ENCODE measurements around the gene PTPRT. TPM values are rescaled to one million over a fixed set of nuclear protein-coding genes. Genes with fewer than 3 reads are reported as not detected.

Gene PTPRT
- total RNA-seq, 1 experiment from 2014 or later, result 0.13 TPM

DNA sequence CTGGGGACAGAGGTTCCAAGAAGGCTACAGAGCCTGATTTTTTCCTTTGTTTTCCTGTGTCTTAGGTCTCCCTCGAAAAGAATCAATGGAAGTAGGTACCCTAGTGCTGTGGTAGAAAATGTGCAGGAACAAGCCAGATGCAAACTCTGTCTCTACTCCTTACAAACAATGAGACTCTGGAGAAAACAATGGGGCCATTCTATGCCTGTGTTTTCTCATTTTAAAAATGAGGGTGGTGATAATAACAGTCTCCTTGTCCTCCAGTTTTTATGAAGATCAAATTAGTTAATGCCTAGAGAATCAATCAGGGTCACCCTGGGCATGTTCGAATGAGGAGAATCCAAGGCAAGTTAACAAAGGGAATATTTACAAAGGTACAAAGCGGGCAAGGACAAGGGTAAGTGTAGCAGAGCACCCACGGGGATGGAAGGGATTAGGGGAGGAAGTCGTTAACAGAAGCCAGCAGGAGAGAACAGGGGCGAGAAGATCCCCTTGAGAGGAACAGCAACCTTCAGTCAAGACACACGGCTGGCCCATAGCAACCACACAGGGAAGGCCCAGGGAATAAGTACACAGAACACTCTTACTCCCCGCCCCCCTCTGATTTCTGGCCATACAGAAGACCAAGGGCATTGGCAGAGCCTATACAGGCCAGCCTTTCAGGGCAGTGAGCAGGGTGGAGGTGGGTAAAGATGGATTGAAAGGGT, 342.8 kb downstream of the PTPRT start:
- Mint-ChIP-seq H3K4me1 (peaks cover 10 to 12% of the 10 kb centered on the region in 2 experiments), H3K27me3 (ENCODE audit: low read depth) (peaks cover 4% of the 10 kb centered on the region; the same call in 1 of the 2 replicates), H3K36me3 (ENCODE audit: insufficient read depth in 1 of 3, low read depth in 3 of 3) (no peaks in the 10 kb centered on the region; a peak in 1 of 7 replicates), H3K9me3 (peaks cover 0 to 2% of the 10 kb centered on the region in 2 experiments; a peak in 1 of 5 replicates), H3K4me3 (no peak overlapping the region), H3K27ac (no peak overlapping the region)
- H3K4ac ChIP-seq (ENCODE audit: low read depth, low read length), result no peak overlapping the region
- H2BK5ac ChIP-seq (ENCODE audit: insufficient read length, low read length), result no peak overlapping the region
- no peak overlapping the region for H3K23ac ChIP-seq (ENCODE audit: insufficient read length, low read depth, low read length)
- no peak overlapping the region for H3K4me2 ChIP-seq (ENCODE audit: insufficient read depth, insufficient read length, low read length)
- H3K79me1 ChIP-seq (ENCODE audit: insufficient read depth, low read depth, low read length, poor library complexity, severe bottlenecking), result no peaks in the 10 kb centered on the region
- no peak overlapping the region for H4K8ac ChIP-seq (replicated peaks; ENCODE audit: insufficient read length, low read depth, low read length)
- H2BK120ac ChIP-seq (ENCODE audit: low read depth, low read length, poor library complexity, severe bottlenecking), result no peak overlapping the region
- H4K5ac ChIP-seq (ENCODE audit: insufficient read length, low read depth, low read length), result no peak overlapping the region
- no peak overlapping the region for H2BK12ac ChIP-seq (ENCODE audit: insufficient read length, low read depth, low read length)
- no peak overlapping the region for H2AK5ac ChIP-seq (ENCODE audit: insufficient read length, low read length)
- DNase-seq, result no peak
- H2AFZ ChIP-seq (ENCODE audit: low read length), result no peak overlapping the region
- no peaks in the 10 kb centered on the region for H3K23me2 ChIP-seq (ENCODE audit: insufficient read length, low read depth, low read length, poor library complexity, severe bottlenecking)
- no peak overlapping the region for H3T11ph ChIP-seq (ENCODE audit: low read length)
- H3K9me3 ChIP-seq (ENCODE audit: control insufficient read depth, low read depth, low read length), result no peaks in the 10 kb centered on the region
- H3K79me2 ChIP-seq (ENCODE audit: insufficient read depth, low read length), result no peaks in the 10 kb centered on the region
- WGBS (ENCODE audit: extremely low coverage, insufficient read length, low lambda C conversion rate), result no CpG with 5 or more reads among the region's 8 CpGs
- TF ChIP-seq, protein P1, sequence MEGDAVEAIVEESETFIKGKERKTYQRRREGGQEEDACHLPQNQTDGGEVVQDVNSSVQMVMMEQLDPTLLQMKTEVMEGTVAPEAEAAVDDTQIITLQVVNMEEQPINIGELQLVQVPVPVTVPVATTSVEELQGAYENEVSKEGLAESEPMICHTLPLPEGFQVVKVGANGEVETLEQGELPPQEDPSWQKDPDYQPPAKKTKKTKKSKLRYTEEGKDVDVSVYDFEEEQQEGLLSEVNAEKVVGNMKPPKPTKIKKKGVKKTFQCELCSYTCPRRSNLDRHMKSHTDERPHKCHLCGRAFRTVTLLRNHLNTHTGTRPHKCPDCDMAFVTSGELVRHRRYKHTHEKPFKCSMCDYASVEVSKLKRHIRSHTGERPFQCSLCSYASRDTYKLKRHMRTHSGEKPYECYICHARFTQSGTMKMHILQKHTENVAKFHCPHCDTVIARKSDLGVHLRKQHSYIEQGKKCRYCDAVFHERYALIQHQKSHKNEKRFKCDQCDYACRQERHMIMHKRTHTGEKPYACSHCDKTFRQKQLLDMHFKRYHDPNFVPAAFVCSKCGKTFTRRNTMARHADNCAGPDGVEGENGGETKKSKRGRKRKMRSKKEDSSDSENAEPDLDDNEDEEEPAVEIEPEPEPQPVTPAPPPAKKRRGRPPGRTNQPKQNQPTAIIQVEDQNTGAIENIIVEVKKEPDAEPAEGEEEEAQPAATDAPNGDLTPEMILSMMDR (conservative IDR thresholded peaks at IDR 0.05), result no peak
- H3K14ac ChIP-seq (ENCODE audit: insufficient read depth, low read length), result no peak overlapping the region
- H3K9ac ChIP-seq (ENCODE audit: extremely low read depth, insufficient read length, low read length), result no peak overlapping the region
- no peak overlapping the region for H3K56ac ChIP-seq (ENCODE audit: insufficient read length, low read depth, low read length)
- H4K91ac ChIP-seq (ENCODE audit: insufficient read length, low read depth, low read length), result no peak overlapping the region
- H4K20me1 ChIP-seq (ENCODE audit: control insufficient read depth, insufficient read depth, insufficient read length), result no peaks in the 10 kb centered on the region
- H3K27ac ChIP-seq (ENCODE audit: insufficient read length, low read depth, low read length), result no peak overlapping the region
- no peak overlapping the region for H2BK15ac ChIP-seq (ENCODE audit: low read depth, low read length)
- no peaks in the 10 kb centered on the region for H3K4me1 ChIP-seq (ENCODE audit: insufficient read depth, low read length)
- H3K27me3 ChIP-seq (ENCODE audit: insufficient read depth, low read length), result no peaks in the 10 kb centered on the region
- H2BK20ac ChIP-seq (ENCODE audit: low read depth, low read length, poor library complexity, severe bottlenecking), result no peak overlapping the region
- H3K18ac ChIP-seq (ENCODE audit: insufficient read length, low read depth, low read length), result no peak overlapping the region
